Suprapubic skin (tissue), 3 donors: ENCODE measurements around the gene CHAT.
"Not testable (repeated sequence)": the region's sequence is repeated elsewhere in the genome, so short reads cannot be mapped to it uniquely, and the experiment has no call there.

Experiments used
- EP300 ChIP-seq: sonication (generic); formaldehyde crosslinking; IDR thresholded peaks from one replicate; pipeline ENCODE4 v1.6.1; 2017; ENCODE audit warnings: antibody characterized with exemption
- TF ChIP-seq, protein P1 (sequence below), 2 donors: fragments of 200-600 bp in 1 of 2; fragments of 450-650 bp in 1 of 2; sonication (generic) in 1 of 2; IDR thresholded peaks; one replicate each; pipeline ENCODE4 v1.5.1; 2016 to 2019; ENCODE audit warnings: antibody characterized with exemption in 2 of 2, mild to moderate bottlenecking in 1 of 2, moderate library complexity in 1 of 2

DNA sequence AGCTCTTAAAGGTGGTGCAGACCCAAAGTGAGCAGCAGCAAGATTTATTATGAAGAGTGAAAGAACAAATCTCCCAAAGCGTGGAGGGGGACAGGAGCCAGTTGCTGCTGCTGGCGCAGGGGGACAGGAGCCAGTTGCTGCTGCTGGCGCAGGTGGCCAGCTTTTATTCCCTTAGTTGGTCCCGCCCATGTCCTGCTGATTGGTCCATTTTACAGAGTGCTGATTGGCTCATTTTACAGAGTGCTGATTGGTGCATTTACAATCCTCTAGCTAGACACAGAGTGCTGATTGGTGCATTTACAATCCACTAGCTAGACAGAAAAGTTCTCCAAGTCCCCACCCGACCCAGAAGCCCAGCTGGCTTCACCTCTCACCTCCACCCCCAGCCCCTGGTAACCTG lies 68.6 kb downstream of the CHAT start:
- TF ChIP-seq, protein P1, sequence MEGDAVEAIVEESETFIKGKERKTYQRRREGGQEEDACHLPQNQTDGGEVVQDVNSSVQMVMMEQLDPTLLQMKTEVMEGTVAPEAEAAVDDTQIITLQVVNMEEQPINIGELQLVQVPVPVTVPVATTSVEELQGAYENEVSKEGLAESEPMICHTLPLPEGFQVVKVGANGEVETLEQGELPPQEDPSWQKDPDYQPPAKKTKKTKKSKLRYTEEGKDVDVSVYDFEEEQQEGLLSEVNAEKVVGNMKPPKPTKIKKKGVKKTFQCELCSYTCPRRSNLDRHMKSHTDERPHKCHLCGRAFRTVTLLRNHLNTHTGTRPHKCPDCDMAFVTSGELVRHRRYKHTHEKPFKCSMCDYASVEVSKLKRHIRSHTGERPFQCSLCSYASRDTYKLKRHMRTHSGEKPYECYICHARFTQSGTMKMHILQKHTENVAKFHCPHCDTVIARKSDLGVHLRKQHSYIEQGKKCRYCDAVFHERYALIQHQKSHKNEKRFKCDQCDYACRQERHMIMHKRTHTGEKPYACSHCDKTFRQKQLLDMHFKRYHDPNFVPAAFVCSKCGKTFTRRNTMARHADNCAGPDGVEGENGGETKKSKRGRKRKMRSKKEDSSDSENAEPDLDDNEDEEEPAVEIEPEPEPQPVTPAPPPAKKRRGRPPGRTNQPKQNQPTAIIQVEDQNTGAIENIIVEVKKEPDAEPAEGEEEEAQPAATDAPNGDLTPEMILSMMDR (IDR thresholded peaks at IDR 0.05) = not testable (repeated sequence)
- not testable (repeated sequence) for TF ChIP-seq EP300
